ENCODE results near the gene SEMA3D.

DNA sequence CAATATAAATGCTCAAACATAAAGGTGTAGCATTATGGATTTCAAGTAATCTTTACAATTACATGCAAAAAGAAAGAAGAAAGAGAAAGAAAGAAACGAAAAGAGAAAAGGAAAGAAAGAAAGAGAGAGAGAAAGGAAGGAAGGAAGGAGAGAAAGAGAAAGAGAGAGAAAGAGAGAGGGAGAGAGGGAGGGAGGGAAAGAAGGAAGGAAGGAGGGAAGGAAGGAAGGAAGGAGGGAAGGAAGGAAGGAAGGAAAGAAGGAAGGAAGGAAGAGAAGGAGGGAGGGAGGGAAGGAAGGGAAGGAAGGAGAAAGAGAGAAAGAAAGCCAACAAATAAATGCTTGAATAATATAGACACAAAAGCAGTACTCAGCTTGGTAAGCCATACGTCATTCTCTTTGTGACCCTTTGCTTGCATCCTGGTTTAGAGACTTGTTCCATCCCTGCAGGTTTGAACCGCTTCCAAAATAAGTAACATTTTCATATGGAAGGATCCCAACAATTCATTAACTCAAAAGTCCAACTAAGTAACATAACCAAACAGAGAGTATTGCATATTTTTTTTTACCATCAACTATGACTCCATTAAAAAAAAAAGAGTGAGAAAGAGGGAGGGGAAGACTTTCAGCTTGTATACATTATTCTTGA, 95.8 kb downstream of the SEMA3D start:
- no peak for TF ChIP-seq EZH2 (conservative IDR thresholded peaks at IDR 0.05; ENCODE audit: low read depth, low read length)
- TF ChIP-seq STAG1 (CRISPR knock-in tag; IDR thresholded peaks at IDR 0.05), result no peak
- TF ChIP-seq TBL1XR1 (IDR thresholded peaks at IDR 0.05; ENCODE audit: borderline replicate concordance, low read length, partially characterized antibody), result no peak
- no peak for TF ChIP-seq POLR2AphosphoS5 (IDR thresholded peaks at IDR 0.05; ENCODE audit: low read depth, low read length)
- TF ChIP-seq BRD4 (CRISPR knock-in tag; IDR thresholded peaks at IDR 0.05), result no peak
- no peak for TF ChIP-seq MBNL3 (CRISPR knock-in tag; conservative IDR thresholded peaks at IDR 0.05)
- TF ChIP-seq MEIS2 (CRISPR knock-in tag; IDR thresholded peaks at IDR 0.05), result no peak
- TF ChIP-seq GATAD1 (CRISPR knock-in tag; IDR thresholded peaks at IDR 0.05), result no peak
- no peak for TF ChIP-seq NR2C2 (CRISPR knock-in tag; IDR thresholded peaks at IDR 0.05; ENCODE audit: borderline replicate concordance)
- no peak for TF ChIP-seq FOXA3 (CRISPR knock-in tag; IDR thresholded peaks at IDR 0.05)
- no peak for TF ChIP-seq ZNF431 (CRISPR knock-in tag; IDR thresholded peaks at IDR 0.05; ENCODE audit: borderline replicate concordance, low read depth)
- TF ChIP-seq KLF12 (CRISPR knock-in tag; IDR thresholded peaks at IDR 0.05; ENCODE audit: borderline replicate concordance), result no peak
- TF ChIP-seq ZNF232 (CRISPR knock-in tag; IDR thresholded peaks at IDR 0.05; ENCODE audit: borderline replicate concordance), result no peak
- TF ChIP-seq NR2F6 (IDR thresholded peaks at IDR 0.05), result no peak
- no peak for TF ChIP-seq NR2F6 (CRISPR knock-in tag; IDR thresholded peaks at IDR 0.05)
